PC-9 (cell line): ENCODE results near the gene GPR137B. TPM values are rescaled to one million over a fixed set of nuclear protein-coding genes. Genes with fewer than 3 reads are reported as not detected.

Experiments
- BruUV-seq: library from RNA; stranded (reverse); fragments of 400-500 nt; replicated peaks from 2 replicates; lab custom pipeline; 2021; lab: Mats Ljungman, UMichigan
- CTCF ChIA-PET: fragments of 300-600 bp; sonication (Branson Sonifier 250); formaldehyde crosslinking; loops from one replicate; lab custom pipeline; 2022; ENCODE audit warnings: antibody characterized with exemption; lab: Charles Lee
- POLR2A ChIA-PET: fragments of 300-600 bp; sonication (Branson Sonifier 250); formaldehyde crosslinking; loops from one replicate; lab custom pipeline; 2022; ENCODE audit warnings: antibody characterized with exemption; ENCODE audit not compliant: unreplicated experiment; lab: Charles Lee
- DNase-seq, 2 experiments: peaks; one replicate each; pipeline versions ENCODE4 v3.0.0 to v3.0.0-alpha.2; 2015 to 2022; ENCODE audit warnings: mixed read lengths in 1 of 2
- H2AFZ ChIP-seq: fragments of 200-600 bp; sonication (generic); 2 replicates; pipeline ENCODE4 v1.8.1; 2017; ENCODE audit warnings: antibody characterized with exemption
- H3F3A ChIP-seq: fragments of 200-600 bp; sonication (generic); 2 replicates; pipeline ENCODE4 v1.8.1; 2017; ENCODE audit warnings: antibody characterized with exemption, mild to moderate bottlenecking, low read depth; ENCODE audit not compliant: insufficient read depth
- H3K27ac ChIP-seq: fragments of 200-600 bp; sonication (generic); 2 replicates; pipeline ENCODE4 v1.6.1; 2016; ENCODE audit warnings: mixed run types
- H3K27me3 ChIP-seq: fragments of 200-600 bp; sonication (generic); 2 replicates; pipeline ENCODE4 v1.6.1; 2016; ENCODE audit warnings: low read depth, mixed run types; ENCODE audit not compliant: insufficient read depth
- H3K36me3 ChIP-seq: fragments of 200-600 bp; sonication (generic); 2 replicates; pipeline ENCODE4 v1.6.1; 2016; ENCODE audit warnings: low read depth, mixed run types
- H3K4me1 ChIP-seq: fragments of 200-600 bp; sonication (generic); replicated peaks from 2 replicates; pipeline ENCODE4 v1.6.1; 2016; ENCODE audit warnings: mixed run types; ENCODE audit not compliant: insufficient read depth
- H3K4me2 ChIP-seq: fragments of 200-600 bp; sonication (generic); 2 replicates; pipeline ENCODE4 v1.6.1; 2017; ENCODE audit warnings: mixed run types
- H3K4me3 ChIP-seq: fragments of 200-600 bp; sonication (generic); 2 replicates; pipeline ENCODE4 v1.6.1; 2016; ENCODE audit warnings: mixed run types
- H3K79me2 ChIP-seq: fragments of 200-600 bp; sonication (generic); 2 replicates; pipeline ENCODE4 v1.6.1; 2017; ENCODE audit warnings: low read depth, mixed run types
- H3K9me2 ChIP-seq: fragments of 200-600 bp; sonication (generic); 2 replicates; pipeline ENCODE4 v1.8.1; 2017; ENCODE audit warnings: mild to moderate bottlenecking; ENCODE audit not compliant: insufficient read depth
- H3K9me3 ChIP-seq: fragments of 200-600 bp; sonication (generic); 2 replicates; pipeline ENCODE4 v1.8.1; 2016; ENCODE audit warnings: low read depth; ENCODE audit not compliant: insufficient read depth
- H4K20me1 ChIP-seq: fragments of 200-600 bp; sonication (generic); 2 replicates; pipeline ENCODE4 v1.8.1; 2017; ENCODE audit not compliant: insufficient read depth
- EZH2 ChIP-seq: fragments of 200-600 bp; sonication (generic); IDR thresholded peaks from 2 replicates; pipeline ENCODE4 v1.8.0; 2017; ENCODE audit warnings: antibody characterized with exemption, low read depth
- intact Hi-C: fragments of 100-400 bp; cut with micrococcal nuclease; formaldehyde crosslinking; loops from one replicate; pipeline ENCODE4 v1.10.0; 2022; ENCODE audit not compliant: unreplicated experiment
- total RNA-seq: library from RNA; stranded (reverse); gene quantifications from 2 replicates; pipeline ENCODE4 v1.2.3, GENCODE V29; 2021
- TF ChIP-seq, protein P1 (sequence below): fragments of 200-600 bp; sonication (generic); conservative IDR thresholded peaks from 2 replicates; pipeline ENCODE4 v1.6.1; 2017; ENCODE audit warnings: mixed run types, antibody characterized with exemption, mild to moderate bottlenecking, moderate library complexity

Gene GPR137B
- total RNA-seq, 1 experiment from 2014 or later = not detected

DNA sequence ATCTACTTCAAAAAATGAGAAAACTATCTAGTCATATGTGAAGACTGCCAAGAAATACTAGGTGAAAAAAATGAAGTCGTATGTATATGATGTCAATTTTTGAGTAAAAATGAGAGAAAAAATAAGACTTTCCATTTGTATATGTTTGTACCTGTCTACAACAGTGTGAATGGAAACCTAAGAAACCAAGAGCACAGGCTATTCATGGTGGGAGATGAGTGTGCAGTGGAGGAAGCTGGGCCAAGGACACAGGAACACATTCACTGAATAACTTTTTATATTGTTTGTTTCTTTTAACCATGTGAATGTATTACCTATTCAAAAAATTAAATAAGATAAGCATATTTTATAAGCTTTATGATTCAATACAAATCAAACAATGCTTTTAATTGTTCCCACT lies 72.4 kb downstream of the GPR137B start:
- TF ChIP-seq, protein P1, sequence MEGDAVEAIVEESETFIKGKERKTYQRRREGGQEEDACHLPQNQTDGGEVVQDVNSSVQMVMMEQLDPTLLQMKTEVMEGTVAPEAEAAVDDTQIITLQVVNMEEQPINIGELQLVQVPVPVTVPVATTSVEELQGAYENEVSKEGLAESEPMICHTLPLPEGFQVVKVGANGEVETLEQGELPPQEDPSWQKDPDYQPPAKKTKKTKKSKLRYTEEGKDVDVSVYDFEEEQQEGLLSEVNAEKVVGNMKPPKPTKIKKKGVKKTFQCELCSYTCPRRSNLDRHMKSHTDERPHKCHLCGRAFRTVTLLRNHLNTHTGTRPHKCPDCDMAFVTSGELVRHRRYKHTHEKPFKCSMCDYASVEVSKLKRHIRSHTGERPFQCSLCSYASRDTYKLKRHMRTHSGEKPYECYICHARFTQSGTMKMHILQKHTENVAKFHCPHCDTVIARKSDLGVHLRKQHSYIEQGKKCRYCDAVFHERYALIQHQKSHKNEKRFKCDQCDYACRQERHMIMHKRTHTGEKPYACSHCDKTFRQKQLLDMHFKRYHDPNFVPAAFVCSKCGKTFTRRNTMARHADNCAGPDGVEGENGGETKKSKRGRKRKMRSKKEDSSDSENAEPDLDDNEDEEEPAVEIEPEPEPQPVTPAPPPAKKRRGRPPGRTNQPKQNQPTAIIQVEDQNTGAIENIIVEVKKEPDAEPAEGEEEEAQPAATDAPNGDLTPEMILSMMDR = no peak
- no peak for TF ChIP-seq EZH2
- H3K79me2 ChIP-seq = no peaks in the 10 kb centered on the region
- no peak for DNase-seq
- H3K36me3 ChIP-seq = no peaks in the 10 kb centered on the region
- intact Hi-C loops = no loop called here
- H3K9me2 ChIP-seq = no peaks in the 10 kb centered on the region
- H3K4me2 ChIP-seq = no peak overlapping the region
- no TSS peak for BruUV-seq
- H3K4me3 ChIP-seq = no peak overlapping the region
- no peak overlapping the region for H3K27ac ChIP-seq
- CTCF ChIA-PET = no interaction called here
- H3K4me1 ChIP-seq = no peaks in the 10 kb centered on the region
- no peaks in the 10 kb centered on the region for H4K20me1 ChIP-seq
- H3F3A ChIP-seq = no peaks in the 10 kb centered on the region
- POLR2A ChIA-PET = no interaction called here
- H2AFZ ChIP-seq = no peak overlapping the region
- H3K9me3 ChIP-seq = no peaks in the 10 kb centered on the region
- H3K27me3 ChIP-seq = no peaks in the 10 kb centered on the region

DNA sequence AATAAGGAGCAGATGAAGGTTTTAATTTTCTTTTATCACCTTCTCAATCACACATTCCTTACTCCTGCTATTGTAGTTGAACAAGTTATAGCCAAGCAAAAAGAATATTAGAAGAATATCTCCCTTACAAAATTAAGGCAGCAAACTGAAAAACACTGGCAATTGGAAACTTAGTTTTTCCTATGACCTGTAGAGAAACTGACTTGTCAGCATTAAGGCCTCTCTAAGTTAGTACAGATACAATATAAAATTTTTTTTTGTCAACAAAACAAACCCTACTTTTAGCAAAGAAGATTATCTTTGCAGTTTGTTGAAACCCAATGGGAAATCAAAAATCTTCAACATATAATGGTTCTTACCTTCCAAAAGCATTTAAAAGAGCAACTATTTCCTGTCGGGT lies 78.1 kb downstream of the GPR137B start:
- no peak overlapping the region for H3K4me3 ChIP-seq
- BruUV-seq = no TSS peak
- H3F3A ChIP-seq = no peaks in the 10 kb centered on the region
- no peak overlapping the region for H2AFZ ChIP-seq
- H3K27ac ChIP-seq = no peak overlapping the region
- H3K79me2 ChIP-seq = no peaks in the 10 kb centered on the region
- H3K27me3 ChIP-seq = no peaks in the 10 kb centered on the region
- POLR2A ChIA-PET = no interaction called here
- CTCF ChIA-PET = no interaction called here
- no peaks in the 10 kb centered on the region for H3K9me2 ChIP-seq
- H3K4me2 ChIP-seq = no peak overlapping the region
- no peaks in the 10 kb centered on the region for H3K9me3 ChIP-seq
- intact Hi-C loops = no loop called here
- H4K20me1 ChIP-seq = no peaks in the 10 kb centered on the region
- no peak for DNase-seq
- no peaks in the 10 kb centered on the region for H3K4me1 ChIP-seq
- no peak for TF ChIP-seq EZH2
- TF ChIP-seq, protein P1 = no peak
- H3K36me3 ChIP-seq = no peaks in the 10 kb centered on the region

DNA sequence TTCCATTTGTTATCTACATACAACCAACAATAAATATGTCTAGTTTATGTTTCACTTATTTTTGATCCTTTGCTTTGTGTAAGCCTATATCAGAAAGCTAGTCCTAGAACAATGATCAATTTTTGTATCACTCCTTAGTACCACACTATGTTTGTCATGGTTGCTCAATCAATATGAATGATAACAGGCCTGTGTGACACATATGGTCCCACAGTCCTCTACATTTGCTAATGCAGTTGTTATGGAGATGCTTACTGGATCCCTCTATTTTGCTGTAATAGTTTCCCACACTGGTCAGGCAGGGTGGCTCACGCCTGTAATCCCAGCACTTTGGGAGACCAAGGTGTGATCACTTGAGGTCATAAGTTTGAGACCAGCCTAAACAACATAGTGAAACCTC lies 80.3 kb downstream of the GPR137B start:
- DNase-seq = no peak
- no peaks in the 10 kb centered on the region for H3K36me3 ChIP-seq
- no peaks in the 10 kb centered on the region for H3K79me2 ChIP-seq
- H3F3A ChIP-seq = no peaks in the 10 kb centered on the region
- H2AFZ ChIP-seq = no peak overlapping the region
- H3K9me2 ChIP-seq = no peaks in the 10 kb centered on the region
- no TSS peak for BruUV-seq
- intact Hi-C loops = no loop called here
- no peak overlapping the region for H3K4me2 ChIP-seq
- ChIA-PET CTCF (no interaction called here), POLR2A (no interaction called here)
- H3K27me3 ChIP-seq = no peaks in the 10 kb centered on the region
- H3K4me3 ChIP-seq = no peak overlapping the region
- TF ChIP-seq, protein P1 = no peak
- no peak for TF ChIP-seq EZH2
- H3K9me3 ChIP-seq = no peaks in the 10 kb centered on the region
- no peak overlapping the region for H3K27ac ChIP-seq
- no peaks in the 10 kb centered on the region; the same call in 1 of the 2 replicates for H4K20me1 ChIP-seq
- no peaks in the 10 kb centered on the region for H3K4me1 ChIP-seq
